ENCODE measurements around the gene GTF3C4. TPM values are rescaled to one million over a fixed set of nuclear protein-coding genes. Genes with fewer than 3 reads are reported as not detected.

GTF3C4 gene
- total and polyA plus RNA-seq, 12 donors, result 1.2 to 12.0 (median 9.8) TPM

DNA sequence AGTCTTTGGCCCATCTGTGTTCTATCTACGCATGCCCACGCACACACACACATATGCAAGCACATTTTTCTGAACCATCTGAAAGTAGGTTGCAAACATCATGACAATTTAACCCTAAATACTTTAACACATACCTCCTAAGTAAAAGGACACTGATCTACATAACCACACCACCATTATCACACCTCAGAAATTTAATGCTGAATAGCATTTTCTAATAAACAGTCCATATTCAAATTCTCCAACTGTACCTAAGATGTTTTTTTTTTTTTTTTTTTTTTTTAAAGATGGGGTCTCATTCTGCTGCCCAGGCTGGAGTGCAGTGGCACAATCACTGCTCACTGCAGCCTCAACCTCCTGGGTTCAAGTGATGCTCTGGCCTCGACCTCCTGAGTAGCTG is 35.9 kb upstream of the GTF3C4 start:
- ATAC-seq, result no peak
- Histone ChIP-seq H3K27me3 (no peaks in the 10 kb centered on the region), H3K27ac (no peak overlapping the region), H3K4me1 (no peaks in the 10 kb centered on the region), H3K36me3 (peaks cover 0 to 71% (median 29%) of the 10 kb centered on the region in 9 donors), H3K9me3 (no peaks in the 10 kb centered on the region), H3K4me3 (no peak overlapping the region)
- TF ChIP-seq, protein P1, sequence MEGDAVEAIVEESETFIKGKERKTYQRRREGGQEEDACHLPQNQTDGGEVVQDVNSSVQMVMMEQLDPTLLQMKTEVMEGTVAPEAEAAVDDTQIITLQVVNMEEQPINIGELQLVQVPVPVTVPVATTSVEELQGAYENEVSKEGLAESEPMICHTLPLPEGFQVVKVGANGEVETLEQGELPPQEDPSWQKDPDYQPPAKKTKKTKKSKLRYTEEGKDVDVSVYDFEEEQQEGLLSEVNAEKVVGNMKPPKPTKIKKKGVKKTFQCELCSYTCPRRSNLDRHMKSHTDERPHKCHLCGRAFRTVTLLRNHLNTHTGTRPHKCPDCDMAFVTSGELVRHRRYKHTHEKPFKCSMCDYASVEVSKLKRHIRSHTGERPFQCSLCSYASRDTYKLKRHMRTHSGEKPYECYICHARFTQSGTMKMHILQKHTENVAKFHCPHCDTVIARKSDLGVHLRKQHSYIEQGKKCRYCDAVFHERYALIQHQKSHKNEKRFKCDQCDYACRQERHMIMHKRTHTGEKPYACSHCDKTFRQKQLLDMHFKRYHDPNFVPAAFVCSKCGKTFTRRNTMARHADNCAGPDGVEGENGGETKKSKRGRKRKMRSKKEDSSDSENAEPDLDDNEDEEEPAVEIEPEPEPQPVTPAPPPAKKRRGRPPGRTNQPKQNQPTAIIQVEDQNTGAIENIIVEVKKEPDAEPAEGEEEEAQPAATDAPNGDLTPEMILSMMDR (IDR thresholded peaks at IDR 0.05), result no peak
- no peak for DNase-seq
- intact Hi-C loops (cut with DNase I), result no loop called here
- WGBS, 2 donors, result 96 to 98% methylated on average over 3 of the region's 3 CpGs

- DNase-seq, result no peak
- H3K4me3 ChIP-seq, result no peak overlapping the region
- peaks cover 0 to 74% (median 19%) of the 10 kb centered on the region in 9 donors for H3K36me3 ChIP-seq
- WGBS, 2 donors, result 82 to 85% methylated on average over 12 of the region's 12 CpGs
- H3K9me3 ChIP-seq, result no peaks in the 10 kb centered on the region
- no peaks in the 10 kb centered on the region for H3K4me1 ChIP-seq
- H3K27me3 ChIP-seq, result no peaks in the 10 kb centered on the region
- ATAC-seq, result no peak
- no peak overlapping the region for H3K27ac ChIP-seq
- TF ChIP-seq, protein P1 (IDR thresholded peaks at IDR 0.05), result no peak
- intact Hi-C loops (cut with DNase I), result no loop called here
Measured at GRCh38 chr9:132637351-132637750, 32.9 kb upstream of the GTF3C4 start.

DNA sequence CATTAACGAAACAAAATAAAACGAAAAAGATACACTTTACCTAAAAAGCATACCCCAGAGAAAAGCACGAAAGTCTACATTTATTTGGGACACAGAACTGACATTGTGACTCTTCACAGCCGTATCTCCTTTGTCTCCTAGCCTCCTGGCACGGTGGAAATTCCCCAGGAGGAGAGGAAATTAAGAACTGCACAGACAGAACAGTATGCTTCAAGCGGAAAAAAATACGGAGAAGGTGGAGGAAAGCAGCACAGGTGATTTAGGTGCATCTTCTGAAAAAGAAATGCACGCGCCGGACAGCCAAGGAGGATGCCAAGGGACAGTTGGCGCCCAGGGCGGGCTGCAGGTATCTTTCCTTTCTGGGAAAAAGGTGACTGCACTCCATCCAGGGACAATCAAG is 32.5 kb upstream of the GTF3C4 start:
- ATAC-seq (no peak), DNase-seq (no peak)
- TF ChIP-seq, protein P1 (IDR thresholded peaks at IDR 0.05), result no peak
- Histone ChIP-seq H3K9me3 (no peaks in the 10 kb centered on the region), H3K4me1 (no peaks in the 10 kb centered on the region), H3K27me3 (no peaks in the 10 kb centered on the region), H3K4me3 (no peak overlapping the region), H3K27ac (no peak overlapping the region), H3K36me3 (peaks cover 0 to 77% (median 19%) of the 10 kb centered on the region in 9 donors)
- intact Hi-C loops (cut with DNase I), result no loop called here
- 93 to 95% methylated on average over 12 of the region's 12 CpGs for WGBS, 2 donors

DNA sequence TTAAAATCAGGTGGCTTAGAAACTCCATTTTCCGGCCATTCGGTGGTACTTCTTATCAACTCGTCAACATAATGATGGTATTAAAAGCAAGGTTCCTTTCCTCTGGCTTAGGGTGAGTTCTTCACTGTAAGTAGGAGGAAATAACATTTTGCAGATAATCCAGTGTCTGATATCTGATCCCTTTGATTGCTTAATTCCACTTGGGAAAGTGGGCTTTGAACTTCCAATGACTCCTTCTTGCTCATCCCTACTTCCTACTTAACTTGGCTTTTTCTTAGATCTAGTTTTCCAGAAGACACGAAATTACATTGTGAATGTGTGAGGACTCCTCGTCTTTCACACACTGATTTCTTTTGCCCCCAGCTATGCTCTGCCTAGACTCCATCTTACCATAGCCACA is 32.0 kb upstream of the GTF3C4 start:
- TF ChIP-seq, protein P1 (IDR thresholded peaks at IDR 0.05), result no peak
- intact Hi-C loops (cut with DNase I), result no loop called here
- DNase-seq (no peak), ATAC-seq (no peak)
- Histone ChIP-seq H3K4me3 (no peak overlapping the region), H3K27ac (no peak overlapping the region), H3K9me3 (no peaks in the 10 kb centered on the region), H3K36me3 (peaks cover 0 to 81% (median 22%) of the 10 kb centered on the region in 9 donors), H3K27me3 (no peaks in the 10 kb centered on the region), H3K4me1 (no peaks in the 10 kb centered on the region)
- 92% methylated on average over 5 of the region's 5 CpGs for WGBS, 2 donors
